GM18861 (cell line): ENCODE measurements around the gene NPY.
"Not testable (repeated sequence)": the region's sequence is repeated elsewhere in the genome, so short reads cannot be mapped to it uniquely, and the experiment has no call there.

Source experiments
- ATAC-seq: cut with Tn5 transposase; IDR thresholded peaks from one replicate; pipeline ENCODE4 v1.9.1; 2021; ENCODE audit not compliant: unreplicated experiment

The NPY gene

GRCh38 chr7:24283897-24284698 is at the start of gene NPY:
NPY (plus strand) TSS chr7:24284190; CDS start chr7:24285241, 1,051 bp downstream.
- ATAC-seq = no peak

GRCh38 chr7:24239260-24239659 is 44.7 kb upstream of the NPY start:
- ATAC-seq = no peak

GRCh38 chr7:24241206-24241605 is 42.8 kb upstream of the NPY start:
- ATAC-seq = no peak

- ATAC-seq = no peak
These were observed 39.4 kb upstream of the NPY start for GRCh38 chr7:24244554-24244953.

GRCh38 chr7:24245362-24245761 is 38.6 kb upstream of the NPY start:
- ATAC-seq = peak; percentile 85

- no peak for ATAC-seq
These were observed 34.7 kb upstream of the NPY start for GRCh38 chr7:24249266-24249665.

- ATAC-seq = no peak
These were observed 32.4 kb upstream of the NPY start for GRCh38 chr7:24251568-24251967.

GRCh38 chr7:24255139-24255538 is 28.9 kb upstream of the NPY start:
- no peak for ATAC-seq

GRCh38 chr7:24258324-24258723 is 25.7 kb upstream of the NPY start:
- not testable (repeated sequence) for ATAC-seq

GRCh38 chr7:24271938-24272337 is 12.1 kb upstream of the NPY start:
- no peak for ATAC-seq

GRCh38 chr7:24279512-24279911 is 4.5 kb upstream of the NPY start:
- no peak for ATAC-seq

- ATAC-seq = no peak
These were observed 465 bp upstream of the NPY start for GRCh38 chr7:24283554-24283896.

- ATAC-seq = no peak
These were observed 913 bp downstream of the NPY start for GRCh38 chr7:24284699-24285506.

- ATAC-seq = peak; percentile 99
These were observed 6.1 kb downstream of the NPY start for GRCh38 chr7:24290004-24290641.

GRCh38 chr7:24291271-24291670 is 7.3 kb downstream of the NPY start:
- no peak for ATAC-seq

GRCh38 chr7:24297362-24297761 is 13.4 kb downstream of the NPY start:
- no peak for ATAC-seq

GRCh38 chr7:24298696-24299095 is 14.7 kb downstream of the NPY start:
- no peak for ATAC-seq

GRCh38 chr7:24299192-24299591 is 15.2 kb downstream of the NPY start:
- ATAC-seq = no peak

- no peak for ATAC-seq
These were observed 17.7 kb downstream of the NPY start for GRCh38 chr7:24301703-24302102.

- no peak for ATAC-seq
These were observed 20.6 kb downstream of the NPY start for GRCh38 chr7:24304494-24305095.

- ATAC-seq = no peak
These were observed 23.3 kb downstream of the NPY start for GRCh38 chr7:24307326-24307725.
